PC-9 (cell line): Measurements from ENCODE around the gene PTPRS.

Experiments used
- CTCF ChIP-seq: fragments of 200-600 bp; sonication (generic); conservative IDR thresholded peaks from 2 replicates; pipeline ENCODE4 v1.6.1; 2017; ENCODE audit warnings: mixed run types, antibody characterized with exemption, mild to moderate bottlenecking, moderate library complexity
- EZH2 ChIP-seq: fragments of 200-600 bp; sonication (generic); IDR thresholded peaks from 2 replicates; pipeline ENCODE4 v1.8.0; 2017; ENCODE audit warnings: antibody characterized with exemption, low read depth

- TF ChIP-seq CTCF (no peak), EZH2 (no peak)
These were observed 21.1 kb downstream of the PTPRS start for GRCh38 chr19:5319516-5319915.
